ENCODE measurements around the gene SPON1.

DNA sequence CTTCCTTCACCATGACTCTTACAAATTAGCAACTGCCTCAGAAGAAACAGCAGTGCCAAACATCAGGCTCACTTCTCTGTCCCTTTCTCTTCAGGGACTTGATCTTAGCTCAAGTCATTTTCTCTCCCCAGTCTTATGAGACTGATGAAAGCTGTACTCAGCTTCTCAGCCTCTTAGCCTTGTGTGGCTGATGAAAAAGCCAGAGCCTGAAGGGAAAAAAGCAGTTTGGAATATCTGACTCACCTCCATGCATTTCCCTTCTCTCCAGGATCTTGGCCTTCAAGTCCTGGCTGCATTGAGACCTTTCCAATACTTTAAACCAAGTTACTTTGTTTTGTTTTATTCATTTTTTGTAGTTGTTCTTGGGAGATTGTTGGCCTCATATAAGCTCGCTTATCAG, 195.9 kb downstream of the SPON1 start:
- TF ChIP-seq, protein P1, sequence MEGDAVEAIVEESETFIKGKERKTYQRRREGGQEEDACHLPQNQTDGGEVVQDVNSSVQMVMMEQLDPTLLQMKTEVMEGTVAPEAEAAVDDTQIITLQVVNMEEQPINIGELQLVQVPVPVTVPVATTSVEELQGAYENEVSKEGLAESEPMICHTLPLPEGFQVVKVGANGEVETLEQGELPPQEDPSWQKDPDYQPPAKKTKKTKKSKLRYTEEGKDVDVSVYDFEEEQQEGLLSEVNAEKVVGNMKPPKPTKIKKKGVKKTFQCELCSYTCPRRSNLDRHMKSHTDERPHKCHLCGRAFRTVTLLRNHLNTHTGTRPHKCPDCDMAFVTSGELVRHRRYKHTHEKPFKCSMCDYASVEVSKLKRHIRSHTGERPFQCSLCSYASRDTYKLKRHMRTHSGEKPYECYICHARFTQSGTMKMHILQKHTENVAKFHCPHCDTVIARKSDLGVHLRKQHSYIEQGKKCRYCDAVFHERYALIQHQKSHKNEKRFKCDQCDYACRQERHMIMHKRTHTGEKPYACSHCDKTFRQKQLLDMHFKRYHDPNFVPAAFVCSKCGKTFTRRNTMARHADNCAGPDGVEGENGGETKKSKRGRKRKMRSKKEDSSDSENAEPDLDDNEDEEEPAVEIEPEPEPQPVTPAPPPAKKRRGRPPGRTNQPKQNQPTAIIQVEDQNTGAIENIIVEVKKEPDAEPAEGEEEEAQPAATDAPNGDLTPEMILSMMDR (IDR thresholded peaks at IDR 0.05), result no peak
- TF ChIP-seq ZFX (IDR thresholded peaks at IDR 0.05; ENCODE audit: borderline replicate concordance), result no peak
